Measurements from ENCODE around the gene GPR153. TPM values are rescaled to one million over a fixed set of nuclear protein-coding genes. Genes with fewer than 3 reads are reported as not detected.
"Not testable (repeated sequence)": the region's sequence is repeated elsewhere in the genome, so short reads cannot be mapped to it uniquely, and the experiment has no call there.

GPR153 gene
- total RNA-seq = 1 to 10 TPM; 4.6 to 5.6 TPM

DNA sequence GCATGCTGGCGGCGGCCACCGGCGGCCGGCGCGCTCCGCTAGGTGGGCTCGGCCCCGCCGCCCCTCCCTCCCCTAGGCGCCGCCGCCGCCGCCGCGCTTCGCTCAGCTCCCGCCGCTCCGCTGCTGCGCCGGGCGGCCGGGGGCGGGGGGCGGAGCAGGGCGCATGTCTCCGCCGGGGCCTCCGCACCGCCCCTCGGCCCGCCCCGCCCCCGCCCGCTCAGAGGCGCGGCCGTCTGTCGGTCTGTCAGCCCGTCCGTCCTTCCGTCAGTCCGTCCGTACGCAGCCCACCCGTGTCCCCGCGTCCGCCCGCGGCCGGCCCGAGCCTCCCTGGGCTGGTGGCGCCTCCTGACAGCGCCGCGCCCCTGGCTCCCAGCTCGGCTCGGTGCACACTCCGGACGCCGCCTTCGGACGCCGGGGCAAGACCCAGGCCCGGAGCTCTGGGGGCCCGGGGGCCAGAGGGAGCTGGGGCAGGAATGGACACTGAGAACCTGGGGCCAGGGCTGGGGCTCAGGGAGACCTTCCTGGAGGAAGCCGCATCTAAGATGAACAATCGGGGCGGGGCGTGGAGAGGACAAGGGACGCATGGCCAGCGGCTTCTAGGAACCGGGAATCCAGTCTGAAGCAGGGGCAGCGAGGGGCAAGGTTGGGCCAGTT is at the start of gene GPR153:
TSS of gene GPR153 (minus strand) at position 138 of the 654 bp plus-strand sequence. CDS start 6,193 bp downstream, outside the sequence.
- Mint-ChIP-seq H3K27me3 (no peaks in the 10 kb centered on the region), H3K4me1 (ENCODE audit: low read depth in 2 of 2) (peaks cover 0 to 3% of the 10 kb centered on the region in 2 donors), H3K9me3 (no peaks in the 10 kb centered on the region), H3K27ac (no peak within 1 kb of the TSS), H3K36me3 (no peaks in the 10 kb centered on the region), H3K4me3 (peak within 1 kb of the TSS; percentile 34)
- DNase-seq (ENCODE audit: low spot score) (peak; percentile 78), ATAC-seq (peak; percentile 81 to 87)

- H3K27me3 Mint-ChIP-seq = no peaks in the 10 kb centered on the region
- H3K4me3 Mint-ChIP-seq = no peak overlapping the region
- peaks cover 3 to 13% of the 10 kb centered on the region in 2 donors for H3K4me1 Mint-ChIP-seq (ENCODE audit: low read depth in 2 of 2)
- no peak for ATAC-seq
- DNase-seq (ENCODE audit: low spot score) = no peak
- H3K9me3 Mint-ChIP-seq = no peaks in the 10 kb centered on the region
- H3K27ac Mint-ChIP-seq = no peak overlapping the region
- peaks cover 5% of the 10 kb centered on the region for H3K36me3 Mint-ChIP-seq
Measured at GRCh38 chr1:6310116-6310848, 49.4 kb upstream of the GPR153 start.

DNA sequence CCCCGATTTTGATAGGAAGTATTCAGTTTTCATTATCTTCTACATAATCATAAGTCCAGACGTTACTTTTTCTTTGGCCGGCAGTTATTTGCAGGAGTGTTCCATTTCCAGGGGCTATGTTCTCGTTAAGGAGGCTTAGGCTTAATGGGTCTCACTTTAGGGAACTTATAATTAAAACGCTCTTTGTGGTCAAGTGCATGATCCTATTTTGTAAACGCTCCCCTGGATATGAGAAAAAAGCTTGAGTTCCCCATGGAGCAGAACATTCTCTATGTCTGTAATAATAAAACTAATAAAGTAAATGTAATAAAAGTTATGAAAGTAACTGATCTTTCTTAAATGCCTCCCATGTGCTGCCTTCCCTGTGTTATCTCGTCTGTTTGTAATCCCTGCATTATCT is 48.7 kb upstream of the GPR153 start:
- Mint-ChIP-seq H3K27ac (no peak overlapping the region), H3K4me1 (ENCODE audit: low read depth in 2 of 2) (peaks cover 3 to 13% of the 10 kb centered on the region in 2 donors), H3K36me3 (peaks cover 5% of the 10 kb centered on the region), H3K9me3 (no peaks in the 10 kb centered on the region), H3K27me3 (no peaks in the 10 kb centered on the region), H3K4me3 (no peak overlapping the region)
- ATAC-seq = no peak
- DNase-seq (ENCODE audit: low spot score) = no peak

DNA sequence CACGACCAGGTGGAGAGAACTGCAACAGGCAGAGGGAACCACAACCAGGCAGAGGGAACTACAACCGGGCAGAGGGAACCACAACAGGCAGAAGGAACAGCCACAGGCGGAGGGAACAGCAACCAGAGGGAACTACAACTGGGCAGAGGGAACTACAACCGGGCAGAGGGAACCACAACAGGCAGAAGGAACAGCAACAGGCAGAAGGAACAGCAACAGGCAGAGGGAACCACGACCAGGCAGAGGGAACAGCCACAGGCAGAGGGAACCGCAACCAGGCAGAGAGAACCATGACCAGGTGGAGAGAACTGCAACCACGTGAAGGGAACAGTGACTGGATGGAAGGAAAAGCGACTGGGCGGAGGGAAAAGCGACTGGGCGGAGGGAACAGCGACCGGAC is 47.6 kb upstream of the GPR153 start:
- DNase-seq (ENCODE audit: low spot score) = no peak
- Mint-ChIP-seq H3K9me3 (no peaks in the 10 kb centered on the region), H3K4me1 (ENCODE audit: low read depth in 2 of 2) (peaks cover 3 to 13% of the 10 kb centered on the region in 2 donors), H3K36me3 (peaks cover 5% of the 10 kb centered on the region), H3K27me3 (no peaks in the 10 kb centered on the region), H3K27ac (no peak overlapping the region), H3K4me3 (no peak overlapping the region)
- no peak for ATAC-seq

DNA sequence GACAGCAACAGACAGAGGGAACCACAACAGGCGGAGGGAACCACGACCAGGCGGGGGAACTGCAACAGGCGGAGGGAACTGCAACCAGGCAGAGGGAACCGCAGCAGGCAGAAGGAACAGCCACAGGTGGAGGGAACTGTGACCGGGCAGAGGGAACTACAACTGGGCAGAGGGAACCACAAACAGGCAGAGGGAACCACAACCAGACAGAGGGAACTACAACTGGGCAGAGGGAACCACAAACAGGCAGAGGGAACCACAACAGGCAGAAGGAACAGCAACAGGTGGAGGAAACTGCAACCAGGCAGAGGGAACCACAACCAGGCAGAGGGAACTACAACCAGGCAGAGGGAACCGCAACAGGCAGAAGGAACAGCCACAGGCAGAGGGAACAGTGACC is 46.8 kb upstream of the GPR153 start:
- H3K27ac Mint-ChIP-seq; H3K27me3 Mint-ChIP-seq; H3K9me3 Mint-ChIP-seq; DNase-seq (ENCODE audit: low spot score); H3K4me3 Mint-ChIP-seq; ATAC-seq; H3K36me3 Mint-ChIP-seq: not testable (repeated sequence)
- peaks cover 3 to 13% of the 10 kb centered on the region in 2 donors for H3K4me1 Mint-ChIP-seq (ENCODE audit: low read depth in 2 of 2)

- no peak for DNase-seq (ENCODE audit: low spot score)
- no peak overlapping the region for H3K4me3 Mint-ChIP-seq
- H3K9me3 Mint-ChIP-seq = no peaks in the 10 kb centered on the region
- peaks cover 3 to 13% of the 10 kb centered on the region in 2 donors for H3K4me1 Mint-ChIP-seq (ENCODE audit: low read depth in 2 of 2)
- peaks cover 5% of the 10 kb centered on the region for H3K36me3 Mint-ChIP-seq
- no peak overlapping the region for H3K27ac Mint-ChIP-seq
- no peaks in the 10 kb centered on the region for H3K27me3 Mint-ChIP-seq
- no peak for ATAC-seq
Measured at GRCh38 chr1:6307099-6307498, 46.2 kb upstream of the GPR153 start.

GRCh38 chr1:6303397-6304012 is 42.6 kb upstream of the GPR153 start:
- DNase-seq (ENCODE audit: low spot score) (no peak), ATAC-seq (no peak)
- H3K4me1 Mint-ChIP-seq (ENCODE audit: low read depth in 2 of 2) = peaks cover 7 to 19% of the 10 kb centered on the region in 2 donors
- no peaks in the 10 kb centered on the region for H3K9me3 Mint-ChIP-seq
- H3K27me3 Mint-ChIP-seq = no peaks in the 10 kb centered on the region
- no peak overlapping the region for H3K4me3 Mint-ChIP-seq
- no peak overlapping the region for H3K27ac Mint-ChIP-seq
- peaks cover 5% of the 10 kb centered on the region for H3K36me3 Mint-ChIP-seq

DNA sequence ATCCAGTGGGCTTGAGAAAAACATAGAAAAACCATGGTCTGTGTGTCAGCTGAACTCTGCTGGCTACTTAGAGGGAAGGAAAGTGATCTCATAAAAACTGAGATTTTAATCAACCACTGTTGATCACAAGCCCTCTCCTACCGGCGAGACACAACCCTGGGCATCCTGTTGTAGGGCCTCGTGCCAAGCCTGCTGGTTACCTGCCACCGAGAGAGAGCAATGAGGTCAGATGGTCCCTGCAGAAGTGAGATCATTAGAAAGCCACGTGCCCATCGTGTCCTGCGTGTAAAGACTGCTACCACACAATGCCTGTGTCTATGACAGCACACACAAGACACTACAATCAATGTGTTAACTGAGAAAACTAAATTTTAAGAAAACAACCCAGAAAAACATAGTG is 41.7 kb upstream of the GPR153 start:
- H3K27ac Mint-ChIP-seq = no peak overlapping the region
- no peak overlapping the region for H3K4me3 Mint-ChIP-seq
- ATAC-seq (no peak), DNase-seq (ENCODE audit: low spot score) (no peak)
- H3K9me3 Mint-ChIP-seq = no peaks in the 10 kb centered on the region
- peaks cover 5% of the 10 kb centered on the region for H3K36me3 Mint-ChIP-seq
- H3K4me1 Mint-ChIP-seq (ENCODE audit: low read depth in 2 of 2) = peaks cover 4 to 12% of the 10 kb centered on the region in 2 donors
- H3K27me3 Mint-ChIP-seq = no peaks in the 10 kb centered on the region

DNA sequence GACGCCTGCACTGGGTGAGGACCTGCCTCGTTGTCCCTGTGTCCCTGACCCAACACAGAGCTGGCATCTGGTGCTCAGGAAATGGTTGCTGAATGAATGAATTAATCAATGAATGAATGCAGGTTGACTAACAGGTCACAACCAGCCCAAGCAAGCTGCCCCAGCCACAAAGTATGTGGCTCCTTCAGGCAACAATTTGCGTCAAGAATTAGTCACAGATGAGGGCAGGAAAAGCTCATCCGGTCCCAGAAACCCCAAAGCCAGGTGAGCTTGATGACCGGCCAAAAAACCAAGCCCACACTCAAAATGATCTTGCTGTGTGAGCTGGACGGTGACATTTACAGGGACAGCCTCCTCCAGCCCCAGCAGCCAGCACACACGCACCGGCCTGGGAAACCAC is 40.6 kb upstream of the GPR153 start:
- H3K27ac Mint-ChIP-seq = no peak overlapping the region
- ATAC-seq = no peak
- H3K36me3 Mint-ChIP-seq = no peaks in the 10 kb centered on the region
- peaks cover 4 to 6% of the 10 kb centered on the region in 2 donors for H3K4me1 Mint-ChIP-seq (ENCODE audit: low read depth in 2 of 2)
- no peaks in the 10 kb centered on the region for H3K9me3 Mint-ChIP-seq
- DNase-seq (ENCODE audit: low spot score) = no peak
- no peak overlapping the region for H3K4me3 Mint-ChIP-seq
- H3K27me3 Mint-ChIP-seq = no peaks in the 10 kb centered on the region

GRCh38 chr1:6300342-6301048 is 39.6 kb upstream of the GPR153 start:
- peaks cover 8% of the 10 kb centered on the region in 2 donors for H3K4me1 Mint-ChIP-seq (ENCODE audit: low read depth in 2 of 2)
- no peak for ATAC-seq
- H3K4me3 Mint-ChIP-seq = no peak overlapping the region
- H3K9me3 Mint-ChIP-seq = no peaks in the 10 kb centered on the region
- no peak for DNase-seq (ENCODE audit: low spot score)
- no peaks in the 10 kb centered on the region for H3K27me3 Mint-ChIP-seq
- H3K27ac Mint-ChIP-seq = no peak overlapping the region
- no peaks in the 10 kb centered on the region for H3K36me3 Mint-ChIP-seq

GRCh38 chr1:6299557-6300165 is 38.8 kb upstream of the GPR153 start:
- Mint-ChIP-seq H3K27me3 (no peaks in the 10 kb centered on the region), H3K4me3 (no peak overlapping the region), H3K9me3 (no peaks in the 10 kb centered on the region), H3K36me3 (no peaks in the 10 kb centered on the region), H3K4me1 (ENCODE audit: low read depth in 2 of 2) (peaks cover 16% of the 10 kb centered on the region in 2 donors), H3K27ac (no peak overlapping the region)
- DNase-seq (ENCODE audit: low spot score) (no peak), ATAC-seq (no peak)

DNA sequence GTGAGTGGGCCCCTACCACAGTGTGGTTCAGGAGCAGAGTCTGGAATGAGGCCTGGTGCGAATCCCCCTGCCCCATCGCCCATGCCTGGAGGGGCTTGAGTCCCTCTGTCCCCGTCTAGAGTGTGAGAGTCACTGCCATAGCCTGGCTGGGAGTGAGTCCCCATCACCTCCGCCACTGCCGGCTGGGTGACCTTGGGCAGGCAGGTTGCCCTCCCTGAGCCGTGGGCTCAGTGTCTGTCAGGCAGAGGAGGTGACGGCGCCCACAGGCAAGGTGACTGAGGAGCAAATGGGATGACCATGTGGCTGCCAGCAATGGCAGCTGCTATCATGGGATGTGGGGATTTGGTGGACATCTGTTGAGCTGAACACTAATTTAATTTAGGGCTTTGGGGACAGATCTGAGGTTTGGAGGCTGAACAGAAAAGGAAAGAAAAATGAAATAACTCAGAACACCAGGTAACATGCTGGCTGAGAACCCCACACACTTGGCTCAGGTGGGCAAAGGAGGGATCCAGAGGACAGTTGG is 38.1 kb upstream of the GPR153 start:
- DNase-seq (ENCODE audit: low spot score) (no peak), ATAC-seq (no peak)
- no peak overlapping the region for H3K27ac Mint-ChIP-seq
- peaks cover 22 to 23% of the 10 kb centered on the region in 2 donors for H3K4me1 Mint-ChIP-seq (ENCODE audit: low read depth in 2 of 2)
- no peaks in the 10 kb centered on the region for H3K27me3 Mint-ChIP-seq
- H3K4me3 Mint-ChIP-seq = no peak overlapping the region
- no peaks in the 10 kb centered on the region for H3K36me3 Mint-ChIP-seq
- no peaks in the 10 kb centered on the region for H3K9me3 Mint-ChIP-seq

DNA sequence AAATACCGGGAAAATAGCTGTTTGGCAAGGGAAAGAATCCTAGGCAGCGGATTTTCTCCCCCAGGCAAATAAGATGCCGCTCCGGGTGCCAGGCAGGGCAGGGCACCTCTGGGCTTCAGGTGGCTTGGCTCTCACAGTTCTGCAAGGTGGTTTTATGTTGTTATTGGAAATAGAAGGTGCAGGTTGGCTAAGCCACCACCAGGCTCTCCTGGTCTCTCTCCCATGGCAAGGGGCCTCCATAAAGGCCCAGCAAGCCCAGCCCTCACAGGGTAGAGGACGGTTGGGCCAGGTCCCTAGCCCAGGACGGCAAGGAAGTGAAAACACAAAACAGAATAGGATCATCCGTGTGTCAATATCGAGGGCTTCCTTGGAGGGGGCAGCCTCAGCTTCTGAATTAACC is 37.6 kb upstream of the GPR153 start:
- Mint-ChIP-seq H3K27me3 (no peaks in the 10 kb centered on the region), H3K9me3 (no peaks in the 10 kb centered on the region), H3K27ac (no peak overlapping the region), H3K36me3 (no peaks in the 10 kb centered on the region), H3K4me1 (ENCODE audit: low read depth in 2 of 2) (peaks cover 25 to 26% of the 10 kb centered on the region in 2 donors), H3K4me3 (no peak overlapping the region)
- ATAC-seq (no peak), DNase-seq (ENCODE audit: low spot score) (no peak)
